ENCODE data around the gene ZSWIM1. TPM values are rescaled to one million over a fixed set of nuclear protein-coding genes. Genes with fewer than 3 reads are reported as not detected.
A peak's percentile ranks its signal among the peaks of the same experiment; 100 is the strongest.

Gene ZSWIM1
- total and polyA plus RNA-seq, 2 of the 13 experiments (the other 11 are each of a cell fraction or from before 2014, with no cell fraction given), result 9.5 to 11.7 TPM

DNA sequence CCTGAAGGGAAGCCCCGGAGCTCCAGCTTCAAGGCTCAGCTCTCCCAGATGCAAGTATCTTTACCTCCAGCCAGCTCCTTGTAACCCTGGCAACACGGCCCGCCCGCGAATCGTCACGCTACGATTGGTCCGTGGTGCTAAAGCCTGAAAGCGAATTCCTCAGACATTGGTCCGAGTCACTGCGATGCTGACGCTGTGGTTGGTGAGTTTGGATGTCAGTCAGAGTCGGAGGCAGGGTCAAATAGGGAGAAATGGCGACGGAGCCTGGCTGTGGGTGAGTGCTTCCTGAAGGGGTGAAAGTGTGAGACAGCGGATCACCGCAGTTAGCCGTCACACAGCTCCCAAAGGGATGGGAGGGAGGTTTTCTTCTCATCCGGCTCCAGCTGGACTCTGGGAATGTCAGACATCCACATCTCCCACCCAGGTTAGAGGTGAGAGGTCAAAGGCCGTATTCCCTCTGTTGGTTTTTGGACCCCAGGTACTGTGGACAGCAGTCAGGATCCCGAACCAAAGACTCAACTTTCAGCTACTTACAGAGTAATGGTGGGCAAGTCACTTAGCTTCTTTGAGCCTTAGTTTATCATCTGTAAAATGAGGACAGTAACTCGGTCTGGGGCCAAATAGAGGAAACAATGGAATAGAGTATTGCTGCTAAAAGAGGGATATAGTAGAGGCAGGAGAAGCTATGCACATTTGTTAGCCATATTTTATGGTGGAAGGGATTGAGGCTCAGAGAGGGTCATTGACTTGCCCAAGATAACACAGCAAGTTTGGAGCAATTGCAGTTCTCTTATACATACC, at the start of gene ZSWIM1 (continued):
- TF ChIP-seq, protein P1, sequence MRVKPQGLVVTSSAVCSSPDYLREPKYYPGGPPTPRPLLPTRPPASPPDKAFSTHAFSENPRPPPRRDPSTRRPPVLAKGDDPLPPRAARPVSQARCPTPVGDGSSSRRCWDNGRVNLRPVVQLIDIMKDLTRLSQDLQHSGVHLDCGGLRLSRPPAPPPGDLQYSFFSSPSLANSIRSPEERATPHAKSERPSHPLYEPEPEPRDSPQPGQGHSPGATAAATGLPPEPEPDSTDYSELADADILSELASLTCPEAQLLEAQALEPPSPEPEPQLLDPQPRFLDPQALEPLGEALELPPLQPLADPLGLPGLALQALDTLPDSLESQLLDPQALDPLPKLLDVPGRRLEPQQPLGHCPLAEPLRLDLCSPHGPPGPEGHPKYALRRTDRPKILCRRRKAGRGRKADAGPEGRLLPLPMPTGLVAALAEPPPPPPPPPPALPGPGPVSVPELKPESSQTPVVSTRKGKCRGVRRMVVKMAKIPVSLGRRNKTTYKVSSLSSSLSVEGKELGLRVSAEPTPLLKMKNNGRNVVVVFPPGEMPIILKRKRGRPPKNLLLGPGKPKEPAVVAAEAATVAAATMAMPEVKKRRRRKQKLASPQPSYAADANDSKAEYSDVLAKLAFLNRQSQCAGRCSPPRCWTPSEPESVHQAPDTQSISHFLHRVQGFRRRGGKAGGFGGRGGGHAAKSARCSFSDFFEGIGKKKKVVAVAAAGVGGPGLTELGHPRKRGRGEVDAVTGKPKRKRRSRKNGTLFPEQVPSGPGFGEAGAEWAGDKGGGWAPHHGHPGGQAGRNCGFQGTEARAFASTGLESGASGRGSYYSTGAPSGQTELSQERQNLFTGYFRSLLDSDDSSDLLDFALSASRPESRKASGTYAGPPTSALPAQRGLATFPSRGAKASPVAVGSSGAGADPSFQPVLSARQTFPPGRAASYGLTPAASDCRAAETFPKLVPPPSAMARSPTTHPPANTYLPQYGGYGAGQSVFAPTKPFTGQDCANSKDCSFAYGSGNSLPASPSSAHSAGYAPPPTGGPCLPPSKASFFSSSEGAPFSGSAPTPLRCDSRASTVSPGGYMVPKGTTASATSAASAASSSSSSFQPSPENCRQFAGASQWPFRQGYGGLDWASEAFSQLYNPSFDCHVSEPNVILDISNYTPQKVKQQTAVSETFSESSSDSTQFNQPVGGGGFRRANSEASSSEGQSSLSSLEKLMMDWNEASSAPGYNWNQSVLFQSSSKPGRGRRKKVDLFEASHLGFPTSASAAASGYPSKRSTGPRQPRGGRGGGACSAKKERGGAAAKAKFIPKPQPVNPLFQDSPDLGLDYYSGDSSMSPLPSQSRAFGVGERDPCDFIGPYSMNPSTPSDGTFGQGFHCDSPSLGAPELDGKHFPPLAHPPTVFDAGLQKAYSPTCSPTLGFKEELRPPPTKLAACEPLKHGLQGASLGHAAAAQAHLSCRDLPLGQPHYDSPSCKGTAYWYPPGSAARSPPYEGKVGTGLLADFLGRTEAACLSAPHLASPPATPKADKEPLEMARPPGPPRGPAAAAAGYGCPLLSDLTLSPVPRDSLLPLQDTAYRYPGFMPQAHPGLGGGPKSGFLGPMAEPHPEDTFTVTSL (CRISPR knock-in tag; IDR thresholded peaks at IDR 0.05; ENCODE audit: borderline replicate concordance), result no peak
- TF ChIP-seq ZBTB25 (CRISPR knock-in tag; IDR thresholded peaks at IDR 0.05) (no peak), KIAA2018 (CRISPR knock-in tag; IDR thresholded peaks at IDR 0.05; ENCODE audit: borderline replicate concordance) (no peak), FUBP1 (CRISPR knock-in tag; IDR thresholded peaks at IDR 0.05; ENCODE audit: borderline replicate concordance) (0 out of 2 replicates have a peak, but pooled peaks have one; percentile 43), SOX5 (CRISPR knock-in tag; IDR thresholded peaks at IDR 0.05; ENCODE audit: borderline replicate concordance) (peak; percentile 9; the same call in 1 of the 2 replicates), CEBPB (IDR thresholded peaks at IDR 0.05; ENCODE audit: borderline replicate concordance, low read depth, low read length) (no peak), NFIB (CRISPR knock-in tag; IDR thresholded peaks at IDR 0.05; ENCODE audit: borderline replicate concordance) (no peak), ZNF598 (CRISPR knock-in tag; IDR thresholded peaks at IDR 0.05; ENCODE audit: borderline replicate concordance) (peak; percentile 91; the same call in 1 of the 2 replicates), ZNF703 (CRISPR knock-in tag; IDR thresholded peaks at IDR 0.05; ENCODE audit: borderline replicate concordance) (no peak)
